ENCODE measurements around the gene PMM2.

GRCh38 chr16:8864480-8865110, 67.0 kb downstream of the PMM2 start:
- TF ChIP-seq SP1 (IDR thresholded peaks at IDR 0.05; ENCODE audit: low read depth) (no peak), REST (IDR thresholded peaks at IDR 0.05; ENCODE audit: low read depth) (no peak), CTCF (IDR thresholded peaks at IDR 0.05 in 2 of 3, conservative IDR thresholded peaks at IDR 0.05 in 1 of 3; ENCODE audit: borderline replicate concordance in 1 of 3, insufficient read depth in 1 of 3, low read depth in 2 of 3, low read length in 2 of 3) (no peak), POLR2A (IDR thresholded peaks at IDR 0.05; ENCODE audit: borderline replicate concordance, extremely low read depth, insufficient read depth, insufficient read length) (no peak), CBX3 (IDR thresholded peaks at IDR 0.05; ENCODE audit: low read depth) (no peak), JUND (IDR thresholded peaks at IDR 0.05) (no peak), ZNF274 (IDR thresholded peaks at IDR 0.05; ENCODE audit: low read depth, low read length) (no peak), YY1 (IDR thresholded peaks at IDR 0.05; ENCODE audit: extremely low read depth, insufficient replicate concordance, low read depth, low read length) (no peak), MAX (IDR thresholded peaks at IDR 0.05) (no peak)

Data from HCT116 (cell line).